ENCODE data around the gene C17orf75. TPM values are rescaled to one million over a fixed set of nuclear protein-coding genes. Genes with fewer than 3 reads are reported as not detected.

Gene C17orf75
- total and polyA plus RNA-seq, 2 of the 4 experiments (the other 2 are of a cell fraction) = 11.5 to 16.1 TPM

GRCh38 chr17:32283745-32284201 is 58.2 kb downstream of the C17orf75 start:
- TF ChIP-seq, protein P1, sequence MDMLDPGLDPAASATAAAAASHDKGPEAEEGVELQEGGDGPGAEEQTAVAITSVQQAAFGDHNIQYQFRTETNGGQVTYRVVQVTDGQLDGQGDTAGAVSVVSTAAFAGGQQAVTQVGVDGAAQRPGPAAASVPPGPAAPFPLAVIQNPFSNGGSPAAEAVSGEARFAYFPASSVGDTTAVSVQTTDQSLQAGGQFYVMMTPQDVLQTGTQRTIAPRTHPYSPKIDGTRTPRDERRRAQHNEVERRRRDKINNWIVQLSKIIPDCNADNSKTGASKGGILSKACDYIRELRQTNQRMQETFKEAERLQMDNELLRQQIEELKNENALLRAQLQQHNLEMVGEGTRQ (IDR thresholded peaks at IDR 0.05; ENCODE audit: low read depth, low read length) = peak; percentile 75
- TF ChIP-seq RFX5 (IDR thresholded peaks at IDR 0.05; ENCODE audit: low read depth, low read length) (no peak), FOS (IDR thresholded peaks at IDR 0.05; ENCODE audit: low read depth, low read length) (no peak)
- in situ Hi-C loops (cut with MboI; ENCODE audit: low sequenced_read_pairs) (no loop called here), intact Hi-C loops (cut with micrococcal nuclease) (no loop called here), dilution Hi-C loops (cut with HindIII; ENCODE audit: low sequenced_read_pairs, unreplicated experiment) (no loop called here)
- Histone ChIP-seq H3K36me3 (ENCODE audit: control insufficient read depth, insufficient read depth, low read length) (no peaks in the 10 kb centered on the region), H3K4me1 (ENCODE audit: control insufficient read depth, insufficient read depth, low read length) (no peaks in the 10 kb centered on the region), H3K27ac (ENCODE audit: insufficient read depth, low read length) (no peak overlapping the region), H2AK5ac (ENCODE audit: low read depth, low read length) (no peak overlapping the region), H3K18ac (ENCODE audit: low read depth, low read length) (no peak overlapping the region), H4K20me1 (ENCODE audit: insufficient read depth, low read length) (no peaks in the 10 kb centered on the region), H3K4me3 (ENCODE audit: insufficient read depth, low read depth, low read length) (no peak overlapping the region), H2BK120ac (ENCODE audit: low read depth, low read length) (no peak overlapping the region), H3K9ac (ENCODE audit: low read depth, low read length) (no peak overlapping the region), H2BK15ac (ENCODE audit: low read depth, low read length) (no peak overlapping the region), H3K4me2 (ENCODE audit: low read depth, low read length) (no peak overlapping the region), H4K8ac (ENCODE audit: low read depth in 2 of 2, low read length in 2 of 2) (no peak overlapping the region), H4K91ac (ENCODE audit: insufficient read depth, low read depth, low read length) (no peak overlapping the region), H3K4ac (ENCODE audit: low read depth, low read length) (no peak overlapping the region), H3K9me3 (ENCODE audit: control insufficient read depth, insufficient read depth, low read length) (no peaks in the 10 kb centered on the region), H2AK9ac (replicated peaks; ENCODE audit: low read depth, low read length, poor library complexity) (no peak overlapping the region), H3K56ac (ENCODE audit: extremely low read depth, insufficient read depth, low read length) (no peak overlapping the region), H3K27me3 (ENCODE audit: control insufficient read depth, insufficient read depth, low read length) (peaks cover 44% of the 10 kb centered on the region), H2BK5ac (ENCODE audit: low read depth, low read length, poor library complexity, severe bottlenecking) (no peak overlapping the region), H3K14ac (replicated peaks; ENCODE audit: low read depth, low read length) (no peak overlapping the region), H3K9me1 (ENCODE audit: insufficient read depth, low read length) (no peaks in the 10 kb centered on the region), H4K5ac (ENCODE audit: low read depth, low read length) (no peak overlapping the region), H2AFZ (replicated peaks; ENCODE audit: low read length, poor library complexity) (no peak overlapping the region), H3K23ac (ENCODE audit: low read depth, low read length) (no peak overlapping the region), H2BK20ac (ENCODE audit: low read depth, low read length) (no peak overlapping the region), H3K79me1 (ENCODE audit: low read depth in 1 of 2, low read length in 2 of 2) (no peaks in the 10 kb centered on the region)
- 80% methylated on average over 1 of the region's 20 CpGs; no CpG with 5 or more reads in 1 of the 2 experiments for WGBS, 2 experiments (ENCODE audit: extremely low coverage in 2 of 2, insufficient read length in 1 of 2)
- DNase-seq (peak; percentile 72), ATAC-seq (ENCODE audit: low read depth) (peak; percentile 64)
- BruUV-seq (replicated peaks) = no TSS peak
- ChIA-PET POLR2A (ENCODE audit: unreplicated experiment) (no interaction called here), CTCF (no interaction called here)
